Fibroblast of gingiva (primary cell): ENCODE results near the gene FANCL.
"Not testable (repeated sequence)": the region's sequence is repeated elsewhere in the genome, so short reads cannot be mapped to it uniquely, and the experiment has no call there.

Experiments used
- DNase-seq: peaks from one replicate; pipeline ENCODE4 v3.0.0-alpha.2; 2011; ENCODE audit warnings: low read depth

The FANCL gene

GRCh38 chr2:58204195-58204959 is 36.7 kb downstream of the FANCL start:
- DNase-seq, result no peak

GRCh38 chr2:58203018-58203417 is 38.1 kb downstream of the FANCL start:
- no peak for DNase-seq

GRCh38 chr2:58202404-58202803 is 38.7 kb downstream of the FANCL start:
- DNase-seq, result peak; percentile 34

- DNase-seq, result no peak
Observed at GRCh38 chr2:58197894-58198293, 43.2 kb downstream of the FANCL start.

GRCh38 chr2:58195662-58196061 is 45.5 kb downstream of the FANCL start:
- no peak for DNase-seq

GRCh38 chr2:58194458-58194857 is 46.7 kb downstream of the FANCL start:
- no peak for DNase-seq

- DNase-seq, result not testable (repeated sequence)
Observed at GRCh38 chr2:58187022-58187421, 54.1 kb downstream of the FANCL start.

GRCh38 chr2:58186501-58186900 is 54.6 kb downstream of the FANCL start:
- DNase-seq, result no peak

GRCh38 chr2:58182527-58182926 is 58.6 kb downstream of the FANCL start:
- no peak for DNase-seq

GRCh38 chr2:58180635-58181034 is 60.5 kb downstream of the FANCL start:
- no peak for DNase-seq

- DNase-seq, result not testable (repeated sequence)
Observed at GRCh38 chr2:58180175-58180574, 61.0 kb downstream of the FANCL start.

- not testable (repeated sequence) for DNase-seq
Observed at GRCh38 chr2:58177187-58177586, 63.9 kb downstream of the FANCL start.

GRCh38 chr2:58171831-58172230 is 69.3 kb downstream of the FANCL start:
- not testable (repeated sequence) for DNase-seq

- DNase-seq, result not testable (repeated sequence)
Observed at GRCh38 chr2:58170334-58170933, 70.7 kb downstream of the FANCL start.

GRCh38 chr2:58169845-58170244 is 71.3 kb downstream of the FANCL start:
- not testable (repeated sequence) for DNase-seq

- DNase-seq, result not testable (repeated sequence)
Observed at GRCh38 chr2:58168130-58168529, 73.0 kb downstream of the FANCL start.

GRCh38 chr2:58163913-58164312 is 77.2 kb downstream of the FANCL start:
- no peak for DNase-seq

GRCh38 chr2:58158481-58158880 is 82.6 kb downstream of the FANCL start:
- DNase-seq, result no peak

- DNase-seq, result no peak
Observed at GRCh38 chr2:58157754-58158153, 83.4 kb downstream of the FANCL start.

- DNase-seq, result no peak
Observed at GRCh38 chr2:58156780-58157179, 84.3 kb downstream of the FANCL start.

- no peak for DNase-seq
Observed at GRCh38 chr2:58155160-58155778, 85.9 kb downstream of the FANCL start.

- no peak for DNase-seq
Observed at GRCh38 chr2:58146707-58147106, 94.4 kb downstream of the FANCL start.

GRCh38 chr2:58145769-58146168 is 95.4 kb downstream of the FANCL start:
- DNase-seq, result not testable (repeated sequence)
